Endothelial cell of umbilical vein (primary cell): ENCODE results near the gene ZFYVE28.

Source experiments
- CTCF ChIP-seq, 2 donors: IDR thresholded peaks; 1 replicate in 1 of 2; 2 replicates in 1 of 2; pipeline ENCODE4 v1.5.1; 2011; ENCODE audit warnings: low read length in 2 of 2, mild to moderate bottlenecking in 2 of 2, moderate library complexity in 2 of 2, control low read depth in 1 of 2, inconsistent platforms in 1 of 2, low read depth in 1 of 2; ENCODE audit not compliant: insufficient read depth in 1 of 2; ENCODE audit errors: extremely low read depth in 1 of 2
- EZH2 ChIP-seq: IDR thresholded peaks from 2 replicates; pipeline ENCODE4 v1.6.1; 2012; ENCODE audit warnings: borderline replicate concordance, low read depth, mild to moderate bottlenecking, moderate library complexity, low read length, inconsistent platforms; ENCODE audit not compliant: severe bottlenecking
- FOS ChIP-seq: IDR thresholded peaks from 2 replicates; pipeline ENCODE4 v1.6.1; 2011; ENCODE audit warnings: mild to moderate bottlenecking, low read length, moderate library complexity, borderline replicate concordance; ENCODE audit not compliant: insufficient read depth
- GATA2 ChIP-seq: IDR thresholded peaks from 2 replicates; pipeline ENCODE4 v1.7.0; 2011; ENCODE audit warnings: low read depth, mild to moderate bottlenecking, moderate library complexity, mixed read lengths, low read length; ENCODE audit not compliant: insufficient read length, insufficient read depth
- JUN ChIP-seq: IDR thresholded peaks from 2 replicates; pipeline ENCODE4 v1.6.1; 2011; ENCODE audit warnings: borderline replicate concordance, low read depth; ENCODE audit not compliant: insufficient read length, insufficient read depth
- MAX ChIP-seq: IDR thresholded peaks from 2 replicates; pipeline ENCODE4 v1.6.1; 2011; ENCODE audit not compliant: insufficient read depth, insufficient read length
- MYC ChIP-seq: IDR thresholded peaks from one replicate; pipeline ENCODE4 v1.6.1; 2011; ENCODE audit warnings: mild to moderate bottlenecking, low read depth, low read length
- POLR2A ChIP-seq: IDR thresholded peaks from 2 replicates; pipeline ENCODE4 v1.6.1; 2012; ENCODE audit warnings: low read depth, mild to moderate bottlenecking, control low read depth, low read length
- POLR2AphosphoS5 ChIP-seq: IDR thresholded peaks from 2 replicates; pipeline ENCODE4 v1.6.1; 2012; ENCODE audit warnings: low read depth, mild to moderate bottlenecking, control low read depth, low read length, moderate library complexity; ENCODE audit not compliant: insufficient read depth

DNA sequence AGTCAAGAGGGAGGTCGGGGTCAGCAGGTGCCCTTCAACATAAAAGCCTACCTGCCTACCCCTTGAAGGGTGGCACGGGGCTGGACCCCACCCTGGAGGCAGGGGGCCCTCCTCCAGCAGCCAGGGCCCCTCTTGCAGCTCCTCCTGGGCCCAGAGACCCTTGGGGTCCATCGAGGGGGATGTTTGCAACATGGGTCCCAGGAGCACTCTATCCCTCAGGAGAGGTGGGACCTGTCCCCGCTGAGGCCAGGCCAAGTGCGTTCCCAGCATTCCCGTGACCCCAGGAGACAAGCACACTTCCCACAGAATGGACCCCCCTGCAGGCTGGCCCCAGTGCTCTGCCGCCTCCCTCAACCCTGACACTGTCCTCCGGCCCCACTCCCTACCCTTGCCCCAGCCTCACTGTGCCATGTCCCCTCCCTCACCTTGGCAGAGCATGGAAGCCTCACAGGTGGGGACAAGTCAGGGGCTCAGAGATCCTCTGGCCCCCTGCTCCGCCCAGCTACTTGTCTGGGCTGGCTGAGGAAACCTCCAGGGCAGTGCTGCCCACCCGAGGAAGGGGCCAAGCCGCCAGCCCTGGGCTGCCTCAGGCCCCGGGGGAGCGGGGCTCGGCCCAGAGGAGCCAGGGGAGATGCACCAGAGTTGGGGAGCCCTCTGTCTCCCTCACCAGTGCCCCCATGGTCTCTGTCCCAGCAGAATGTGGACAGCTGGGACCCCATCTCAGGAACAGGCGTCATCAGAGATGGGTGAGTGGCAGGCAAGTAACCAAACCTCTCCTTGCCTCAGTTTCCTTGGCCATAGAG lies 158.7 kb downstream of the ZFYVE28 start:
- TF ChIP-seq CTCF (IDR thresholded peaks at IDR 0.05; ENCODE audit: extremely low read depth in 1 of 2, insufficient read depth in 1 of 2, low read depth in 1 of 2, low read length in 2 of 2) (no peak), POLR2A (no peak), EZH2 (no peak), JUN (no peak), MAX (no peak), FOS (no peak), POLR2AphosphoS5 (no peak), MYC (no peak), GATA2 (no peak)
